Brain microvascular endothelial cell (primary cell): ENCODE data around the gene ZNF599.
A peak's percentile ranks its signal among the peaks of the same experiment; 100 is the strongest.

ENCODE experiments used
- DNase-seq: peaks from one replicate; pipeline ENCODE4 v3.0.0-alpha.2; 2020
- H3K27ac ChIP-seq: fragments of 250-450 bp; sonication (Bioruptor Pico); 2 replicates; pipeline ENCODE4 v1.5.1; 2020; ENCODE audit warnings: mild to moderate bottlenecking, moderate library complexity
- H3K27me3 ChIP-seq: fragments of 250-450 bp; sonication (Bioruptor Pico); replicated peaks from 2 replicates; pipeline ENCODE4 v1.5.1; 2020; ENCODE audit warnings: mild to moderate bottlenecking
- H3K36me3 ChIP-seq: fragments of 250-450 bp; sonication (Bioruptor Pico); replicated peaks from 2 replicates; pipeline ENCODE4 v1.5.1; 2020; ENCODE audit warnings: mild to moderate bottlenecking
- H3K4me3 ChIP-seq: 2 replicates; pipeline ENCODE4 v1.5.1; 2011; ENCODE audit warnings: low read depth, mild to moderate bottlenecking, control low read depth, low read length, moderate library complexity
- CTCF ChIP-seq: IDR thresholded peaks from 2 replicates; pipeline ENCODE4 v1.5.1; 2011; ENCODE audit warnings: low read depth, mild to moderate bottlenecking, moderate library complexity, low read length, control low read depth, inconsistent platforms; ENCODE audit errors: missing control alignments
- in situ Hi-C: cut with HindIII; loops from 2 replicates; pipeline ENCODE4 v1.10.0; 2017; ENCODE audit warnings: low sequenced_read_pairs, low pct_ligation_motif_present

Gene ZNF599

GRCh38 chr19:34786236-34786635 is 13.2 kb upstream of the ZNF599 start:
- Histone ChIP-seq H3K27ac (no peak overlapping the region), H3K27me3 (no peaks in the 10 kb centered on the region), H3K36me3 (no peaks in the 10 kb centered on the region), H3K4me3 (no peak overlapping the region)
- no peak for TF ChIP-seq CTCF
- DNase-seq: no peak
- in situ Hi-C loops: no loop called here

GRCh38 chr19:34779652-34780051 is 6.6 kb upstream of the ZNF599 start:
- no peak for DNase-seq
- TF ChIP-seq CTCF: no peak
- Histone ChIP-seq H3K27me3 (no peaks in the 10 kb centered on the region), H3K4me3 (no peak overlapping the region), H3K36me3 (no peaks in the 10 kb centered on the region), H3K27ac (no peak overlapping the region)
- in situ Hi-C loops: no loop called here

DNA sequence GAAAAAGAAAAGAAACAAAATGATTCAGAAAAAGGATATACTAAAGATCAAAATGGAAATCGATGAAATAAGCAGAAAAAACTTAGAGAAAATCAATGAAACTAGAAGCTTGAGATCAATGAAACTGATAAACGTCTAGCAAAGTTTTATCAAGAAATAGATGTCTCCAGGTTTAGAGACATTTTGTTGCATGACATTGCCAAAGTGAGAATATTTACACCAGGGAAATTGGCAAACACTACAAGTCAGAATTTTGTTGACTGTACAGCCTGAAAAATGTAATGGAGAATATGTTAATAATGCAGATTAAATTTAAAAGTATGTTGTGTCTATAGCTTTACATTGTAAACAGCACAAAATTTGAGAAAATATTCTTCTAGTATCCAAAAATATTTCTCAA is 5.3 kb upstream of the ZNF599 start:
- no peak for DNase-seq
- Histone ChIP-seq H3K36me3 (no peaks in the 10 kb centered on the region), H3K4me3 (no peak overlapping the region), H3K27me3 (no peaks in the 10 kb centered on the region), H3K27ac (no peak overlapping the region)
- in situ Hi-C loops: no loop called here
- no peak for TF ChIP-seq CTCF

DNA sequence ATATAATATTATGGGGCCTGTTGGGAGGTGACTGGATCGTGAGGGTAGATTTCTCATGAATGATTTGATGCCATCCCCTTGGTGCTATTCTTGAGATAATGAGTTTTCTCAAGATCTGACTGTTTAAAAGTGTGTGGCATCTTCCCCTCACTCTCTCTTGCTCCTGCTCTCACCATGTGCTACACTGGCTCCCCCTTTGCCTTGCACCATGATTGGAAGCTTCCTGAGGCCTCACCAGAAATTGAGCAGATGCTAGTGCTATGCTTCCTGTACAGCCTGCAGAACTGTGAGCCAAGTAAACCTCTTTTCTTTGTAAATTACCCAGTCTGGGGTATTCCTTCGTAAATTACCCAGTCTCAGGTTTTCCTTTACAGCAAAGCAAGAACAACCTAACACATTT is 1.8 kb upstream of the ZNF599 start:
- in situ Hi-C loops: no loop called here
- no peaks in the 10 kb centered on the region for H3K36me3 ChIP-seq

GRCh38 chr19:34773555-34773864 is 495 bp upstream of the ZNF599 start:
- DNase-seq: no peak
- no peaks in the 10 kb centered on the region for H3K27me3 ChIP-seq
- no peak overlapping the region for H3K27ac ChIP-seq
- H3K36me3 ChIP-seq: peaks cover 8% of the 10 kb centered on the region
- in situ Hi-C loops: no loop called here
- H3K4me3 ChIP-seq: peak overlapping the region; percentile 78
- no peak for TF ChIP-seq CTCF

More for the DNA sequence above, 1.8 kb upstream of the ZNF599 start:
- Histone ChIP-seq H3K27ac (no peak overlapping the region), H3K4me3 (no peak overlapping the region), H3K27me3 (no peaks in the 10 kb centered on the region)
- DNase-seq: no peak
- TF ChIP-seq CTCF: no peak

DNA sequence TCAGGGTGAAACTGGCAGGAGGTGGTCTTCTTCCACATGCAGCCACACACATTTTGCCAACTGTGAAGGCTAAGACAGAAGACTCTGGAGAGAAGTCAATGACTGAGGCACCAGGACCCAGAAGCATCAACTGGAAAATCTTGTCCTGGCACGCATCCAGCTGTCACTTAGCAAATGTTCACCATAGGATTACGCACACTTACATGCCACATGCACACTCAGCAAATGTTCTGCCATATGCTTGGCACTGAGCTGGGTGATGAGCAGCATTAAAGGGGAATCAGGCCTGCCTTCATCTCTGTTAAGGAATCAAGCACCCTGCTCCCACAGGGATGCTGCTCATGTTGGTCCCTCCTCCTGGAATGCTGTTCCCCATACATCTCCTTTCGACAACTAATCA is 5.1 kb downstream of the ZNF599 start:
- no peak for TF ChIP-seq CTCF
- H3K27me3 ChIP-seq: no peaks in the 10 kb centered on the region
- H3K4me3 ChIP-seq: no peak overlapping the region
- DNase-seq: no peak
- in situ Hi-C loops: no loop called here
- H3K36me3 ChIP-seq: peaks cover 48% of the 10 kb centered on the region
- H3K27ac ChIP-seq: no peak overlapping the region
